Bronchus fibroblast of lung (primary cell): ENCODE data around the gene NOMO2. TPM values are rescaled to one million over a fixed set of nuclear protein-coding genes. Genes with fewer than 3 reads are reported as not detected.

Source experiments
- total RNA-seq: library from RNA; depleted of rRNA; stranded (reverse); fragments of >200 nt; gene quantifications from 2 replicates; pipeline ENCODE4 v1.2.3, GENCODE V29; 2015

NOMO2 gene
- 83.6 and 88.2 TPM in 2 replicates for total RNA-seq

GRCh38 chr16:18561727-18562314 is at the start of gene NOMO2:
Gene NOMO2 (minus strand): TSS chr16:18562097. CDS start chr16:18562040, 57 bp downstream.

Other genes with a start within 250 kb of the NOMO2 start
- gene NPIPA8, start 225.4 kb downstream of the NOMO2 start, total RNA-seq, result not detected in 2 replicates
- 2,523 and 2,802 TPM in 2 replicates for gene RPS15A, start 228.2 kb upstream of the NOMO2 start, total RNA-seq
- 309 and 311 TPM in 2 replicates for gene ARL6IP1, start 239.5 kb upstream of the NOMO2 start, total RNA-seq